Gastroesophageal sphincter (tissue), 3 donors: ENCODE measurements around the gene LTBR.

Experiments
- EP300 ChIP-seq: sonication (generic); formaldehyde crosslinking; IDR thresholded peaks from one replicate; pipeline ENCODE4 v1.6.1; 2017; ENCODE audit warnings: antibody characterized with exemption, mild to moderate bottlenecking
- POLR2A ChIP-seq, 2 donors: fragments of 450-650 bp; IDR thresholded peaks; one replicate each; pipeline ENCODE4 v1.6.1; 2017; ENCODE audit warnings: antibody characterized with exemption in 2 of 2, mild to moderate bottlenecking in 2 of 2, moderate library complexity in 1 of 2
- POLR2AphosphoS5 ChIP-seq: sonication (generic); formaldehyde crosslinking; IDR thresholded peaks from one replicate; pipeline ENCODE4 v1.6.1; 2017; ENCODE audit warnings: antibody characterized with exemption
- TF ChIP-seq, protein P1 (sequence below), 4 experiments: fragments of 200-600 bp in 2 of 4; fragments of 450-650 bp in 2 of 4; sonication (generic) in 1 of 4; IDR thresholded peaks; one replicate each; pipeline ENCODE4 v1.5.1; 2017 to 2019; ENCODE audit warnings: antibody characterized with exemption in 4 of 4, mild to moderate bottlenecking in 2 of 4, moderate library complexity in 2 of 4

DNA sequence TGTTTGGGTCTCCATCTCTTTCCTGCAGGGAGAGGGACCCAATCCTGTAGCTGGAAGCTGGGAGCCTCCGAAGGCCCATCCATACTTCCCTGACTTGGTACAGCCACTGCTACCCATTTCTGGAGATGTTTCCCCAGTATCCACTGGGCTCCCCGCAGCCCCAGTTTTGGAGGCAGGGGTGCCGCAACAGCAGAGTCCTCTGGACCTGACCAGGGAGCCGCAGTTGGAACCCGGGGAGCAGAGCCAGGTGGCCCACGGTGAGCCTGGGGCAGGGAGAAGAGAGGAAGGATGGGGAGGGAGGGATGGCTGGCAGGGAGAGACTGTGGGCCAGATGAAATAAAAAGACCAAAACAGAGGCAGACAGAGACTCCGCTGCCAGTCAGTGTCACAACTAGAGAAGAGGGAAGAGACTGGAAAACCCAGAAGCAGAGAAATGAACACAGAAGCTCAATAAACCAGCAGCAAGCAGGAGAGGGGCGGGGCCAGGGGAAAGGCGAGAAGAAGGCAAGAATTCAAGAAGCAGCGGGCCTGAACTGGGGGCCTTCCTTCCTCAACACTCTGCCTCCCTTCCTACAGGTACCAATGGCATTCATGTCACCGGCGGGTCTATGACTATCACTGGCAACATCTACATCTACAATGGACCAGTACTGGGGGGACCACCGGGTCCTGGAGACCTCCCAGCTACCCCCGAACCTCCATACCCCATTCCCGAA lies 6.3 kb downstream of the LTBR start:
- TF ChIP-seq POLR2AphosphoS5 (no peak), EP300 (no peak), POLR2A (IDR thresholded peaks at IDR 0.05) (no peak)
- TF ChIP-seq, protein P1, sequence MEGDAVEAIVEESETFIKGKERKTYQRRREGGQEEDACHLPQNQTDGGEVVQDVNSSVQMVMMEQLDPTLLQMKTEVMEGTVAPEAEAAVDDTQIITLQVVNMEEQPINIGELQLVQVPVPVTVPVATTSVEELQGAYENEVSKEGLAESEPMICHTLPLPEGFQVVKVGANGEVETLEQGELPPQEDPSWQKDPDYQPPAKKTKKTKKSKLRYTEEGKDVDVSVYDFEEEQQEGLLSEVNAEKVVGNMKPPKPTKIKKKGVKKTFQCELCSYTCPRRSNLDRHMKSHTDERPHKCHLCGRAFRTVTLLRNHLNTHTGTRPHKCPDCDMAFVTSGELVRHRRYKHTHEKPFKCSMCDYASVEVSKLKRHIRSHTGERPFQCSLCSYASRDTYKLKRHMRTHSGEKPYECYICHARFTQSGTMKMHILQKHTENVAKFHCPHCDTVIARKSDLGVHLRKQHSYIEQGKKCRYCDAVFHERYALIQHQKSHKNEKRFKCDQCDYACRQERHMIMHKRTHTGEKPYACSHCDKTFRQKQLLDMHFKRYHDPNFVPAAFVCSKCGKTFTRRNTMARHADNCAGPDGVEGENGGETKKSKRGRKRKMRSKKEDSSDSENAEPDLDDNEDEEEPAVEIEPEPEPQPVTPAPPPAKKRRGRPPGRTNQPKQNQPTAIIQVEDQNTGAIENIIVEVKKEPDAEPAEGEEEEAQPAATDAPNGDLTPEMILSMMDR (IDR thresholded peaks at IDR 0.05): no peak
